ACC112 (cell line): Measurements from ENCODE around the gene RAD51B.
A peak's percentile ranks its signal among the peaks of the same experiment; 100 is the strongest.
"Not testable (repeated sequence)": the region's sequence is repeated elsewhere in the genome, so short reads cannot be mapped to it uniquely, and the experiment has no call there.

Experiments used
- H2AFZ ChIP-seq: fragments of 200-600 bp; sonication (generic); one replicate; pipeline ENCODE4 v1.6.0; 2017; ENCODE audit warnings: antibody characterized with exemption, low read length; ENCODE audit not compliant: unreplicated experiment
- H3K27ac ChIP-seq: fragments of 200-600 bp; sonication (generic); 2 replicates; pipeline ENCODE4 v1.5.1; 2014; ENCODE audit warnings: low read depth, mild to moderate bottlenecking, antibody characterized with exemption, low read length, moderate library complexity
- H3K27me3 ChIP-seq: fragments of 200-600 bp; sonication (generic); 2 replicates; pipeline ENCODE4 v1.6.1; 2014; ENCODE audit warnings: mild to moderate bottlenecking, antibody characterized with exemption, low read length, moderate library complexity, mixed read lengths; ENCODE audit not compliant: insufficient read depth
- H3K36me3 ChIP-seq: fragments of 200-600 bp; sonication (generic); 2 replicates; pipeline ENCODE4 v1.6.1; 2016; ENCODE audit warnings: mild to moderate bottlenecking, antibody characterized with exemption, low read length, moderate library complexity, mixed read lengths; ENCODE audit not compliant: insufficient read depth
- H3K4me1 ChIP-seq: fragments of 200-600 bp; sonication (generic); one replicate; pipeline ENCODE4 v1.6.1; 2016; ENCODE audit warnings: low read length, mixed read lengths; ENCODE audit not compliant: insufficient read depth, unreplicated experiment, control insufficient read depth
- H3K4me3 ChIP-seq: fragments of 200-600 bp; sonication (generic); 2 replicates; pipeline ENCODE4 v1.5.1; 2014; ENCODE audit warnings: mild to moderate bottlenecking, low read depth, low read length
- H3K79me2 ChIP-seq: fragments of 200-600 bp; sonication (generic); one replicate; pipeline ENCODE4 v1.6.0; 2016; ENCODE audit warnings: low read length; ENCODE audit not compliant: control insufficient read depth, unreplicated experiment, insufficient read depth

The RAD51B gene

DNA sequence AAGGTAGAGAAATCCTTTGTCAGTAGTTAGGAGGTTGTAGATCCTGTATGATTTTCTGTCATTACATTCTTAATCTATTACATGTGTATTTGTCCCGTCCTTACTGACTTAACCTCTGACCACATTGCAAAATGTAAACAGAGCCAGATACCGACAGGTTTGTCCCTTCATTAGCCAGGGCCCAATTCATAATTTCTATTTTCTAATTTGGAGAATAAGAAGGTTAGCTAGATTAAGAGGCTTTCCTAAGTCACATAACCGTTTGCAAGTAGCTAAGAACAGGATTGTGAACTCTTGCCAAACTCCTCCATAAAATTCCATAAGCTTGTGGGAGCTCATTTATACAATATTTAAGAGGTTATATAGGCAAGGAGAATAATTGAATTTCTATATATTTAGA, 352.6 kb downstream of the RAD51B start:
- no peak overlapping the region for H2AFZ ChIP-seq

DNA sequence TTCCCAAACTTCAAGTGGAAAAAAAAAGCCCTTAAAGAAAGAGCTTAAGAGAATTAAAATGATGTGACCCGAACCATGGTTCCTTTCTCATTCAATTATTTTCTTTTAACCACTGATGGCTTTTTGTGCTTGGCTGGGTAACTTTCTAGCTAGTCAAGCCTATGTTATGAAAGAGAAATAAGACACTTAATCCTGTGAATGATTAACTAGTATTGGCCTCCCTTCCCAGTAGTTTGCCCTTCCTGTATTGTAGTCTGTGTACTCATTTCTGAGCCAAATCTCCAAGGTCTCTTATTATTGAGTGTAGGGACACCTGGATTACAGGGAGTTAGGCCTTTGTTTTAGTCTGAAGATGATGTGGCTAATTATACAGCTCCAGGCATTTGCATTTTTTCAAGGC, 353.0 kb downstream of the RAD51B start:
- no peak overlapping the region for H3K27ac ChIP-seq
- H3K27me3 ChIP-seq = no peaks in the 10 kb centered on the region

More for the DNA sequence above, 352.6 kb downstream of the RAD51B start:
- Histone ChIP-seq H3K27me3 (no peaks in the 10 kb centered on the region), H3K4me1 (peaks cover 22% of the 10 kb centered on the region), H3K27ac (no peak overlapping the region), H3K36me3 (no peaks in the 10 kb centered on the region), H3K79me2 (no peaks in the 10 kb centered on the region), H3K4me3 (no peak overlapping the region)

DNA sequence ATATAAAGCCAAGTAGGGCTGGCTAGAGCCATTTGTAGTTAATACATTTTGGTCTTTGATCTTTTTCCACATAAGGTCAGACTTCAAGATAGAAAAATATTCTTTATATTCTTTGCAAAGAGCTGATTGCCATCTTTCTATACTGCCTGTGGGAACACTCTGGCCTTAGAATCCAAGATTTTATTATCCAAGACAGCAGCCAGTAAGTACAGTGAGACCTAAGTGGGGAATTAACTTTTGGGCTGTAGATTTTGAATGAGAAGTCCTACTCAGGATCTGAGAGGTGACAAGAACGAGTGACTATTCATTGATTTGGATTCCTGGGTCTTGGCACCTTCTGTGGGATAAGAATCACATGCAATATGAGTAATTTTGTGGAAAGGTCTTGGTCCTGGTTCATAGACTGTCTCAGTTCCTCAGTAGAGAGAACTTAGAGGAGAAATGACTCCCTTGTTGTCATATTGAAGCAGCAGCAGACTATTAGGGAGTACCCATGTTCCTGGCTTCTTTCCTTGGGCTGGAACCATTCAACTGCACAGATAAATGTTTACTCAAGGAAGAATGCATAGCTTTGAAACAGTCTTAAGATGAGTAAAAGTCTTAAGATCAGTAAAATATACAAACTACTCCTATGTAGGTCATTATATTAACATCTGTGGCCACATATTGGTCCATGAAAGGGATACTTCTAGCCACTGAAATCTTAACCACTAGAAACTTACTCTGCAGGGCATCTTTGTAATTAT, 353.8 kb downstream of the RAD51B start:
- H3K36me3 ChIP-seq = no peaks in the 10 kb centered on the region
- H3K27ac ChIP-seq = no peak overlapping the region
- H2AFZ ChIP-seq = no peak overlapping the region
- H3K4me3 ChIP-seq = no peak overlapping the region
- peaks cover 24% of the 10 kb centered on the region for H3K4me1 ChIP-seq
- no peaks in the 10 kb centered on the region for H3K27me3 ChIP-seq
- H3K79me2 ChIP-seq = no peaks in the 10 kb centered on the region

More for the DNA sequence above, 353.0 kb downstream of the RAD51B start:
- no peaks in the 10 kb centered on the region for H3K36me3 ChIP-seq
- no peak overlapping the region for H3K4me3 ChIP-seq
- H3K4me1 ChIP-seq = peaks cover 22% of the 10 kb centered on the region
- no peak overlapping the region for H2AFZ ChIP-seq
- H3K79me2 ChIP-seq = no peaks in the 10 kb centered on the region

DNA sequence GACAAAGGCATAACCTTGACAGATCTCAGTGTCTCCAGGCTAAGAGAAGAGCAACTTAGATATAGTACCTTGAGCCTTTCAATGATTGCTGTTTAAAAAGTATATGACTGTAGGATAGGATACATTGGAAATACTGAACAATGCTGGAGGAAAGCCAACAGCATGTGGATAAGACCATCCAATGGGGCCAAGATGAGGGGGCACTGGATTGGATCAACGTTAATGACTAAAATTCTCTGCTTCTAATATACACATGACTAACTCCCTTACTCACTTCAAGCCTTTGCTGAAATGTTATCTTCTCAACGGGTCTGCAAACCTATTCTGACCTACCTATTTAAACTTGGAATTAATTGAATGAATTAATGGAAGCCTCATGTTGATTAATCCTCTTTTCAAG, 354.9 kb downstream of the RAD51B start:
- Histone ChIP-seq H3K79me2 (no peaks in the 10 kb centered on the region), H3K36me3 (no peaks in the 10 kb centered on the region), H3K27ac (no peak overlapping the region), H3K4me1 (peaks cover 23% of the 10 kb centered on the region), H3K27me3 (no peaks in the 10 kb centered on the region), H3K4me3 (no peak overlapping the region), H2AFZ (no peak overlapping the region)

DNA sequence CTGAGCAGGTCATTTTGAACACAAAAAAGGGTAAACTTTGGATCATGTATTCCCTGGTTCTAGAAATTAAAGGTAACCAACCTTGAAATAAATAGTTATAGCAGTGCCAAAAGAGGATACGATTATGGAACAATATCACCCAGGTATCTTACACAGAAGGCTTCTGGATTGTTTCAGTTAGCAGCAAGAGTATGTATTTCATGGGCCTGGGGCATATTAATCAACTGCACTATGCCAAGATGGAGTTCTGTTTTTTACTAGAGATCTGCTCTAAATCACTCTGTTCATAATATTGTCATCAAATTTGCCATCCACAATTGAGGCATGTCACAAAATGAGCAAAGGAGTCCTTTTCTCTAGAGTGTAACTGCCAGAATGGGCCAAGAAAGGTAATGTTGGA, 357.1 kb downstream of the RAD51B start:
- H3K27ac ChIP-seq = no peak overlapping the region
- no peaks in the 10 kb centered on the region for H3K36me3 ChIP-seq
- peaks cover 33% of the 10 kb centered on the region for H3K4me1 ChIP-seq

DNA sequence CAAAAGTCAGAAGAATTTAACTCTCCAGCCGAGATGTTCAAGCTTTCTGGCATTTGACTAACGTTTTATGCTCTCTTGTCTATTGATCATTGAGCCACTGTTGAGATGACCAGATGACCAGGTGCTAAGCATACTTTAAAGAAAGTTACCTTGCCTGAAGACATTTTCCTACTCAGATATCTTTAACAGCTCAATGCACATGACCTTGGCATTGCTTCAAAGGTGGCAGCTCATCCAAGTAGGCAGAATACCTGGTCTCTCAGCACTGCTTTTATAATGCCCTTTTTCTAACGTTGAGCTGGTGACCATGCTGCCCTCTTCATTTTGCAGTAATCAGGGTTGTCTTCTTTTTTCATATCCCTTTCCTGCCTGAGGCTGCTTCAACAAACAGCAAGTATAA, 358.1 kb downstream of the RAD51B start:
- Histone ChIP-seq H3K79me2 (no peaks in the 10 kb centered on the region), H3K4me3 (no peak overlapping the region), H3K27me3 (no peaks in the 10 kb centered on the region), H3K36me3 (no peaks in the 10 kb centered on the region), H2AFZ (no peak overlapping the region), H3K4me1 (peaks cover 35% of the 10 kb centered on the region), H3K27ac (no peak overlapping the region)

More for the DNA sequence above, 357.1 kb downstream of the RAD51B start:
- Histone ChIP-seq H2AFZ (no peak overlapping the region), H3K4me3 (no peak overlapping the region), H3K79me2 (no peaks in the 10 kb centered on the region), H3K27me3 (no peaks in the 10 kb centered on the region)

DNA sequence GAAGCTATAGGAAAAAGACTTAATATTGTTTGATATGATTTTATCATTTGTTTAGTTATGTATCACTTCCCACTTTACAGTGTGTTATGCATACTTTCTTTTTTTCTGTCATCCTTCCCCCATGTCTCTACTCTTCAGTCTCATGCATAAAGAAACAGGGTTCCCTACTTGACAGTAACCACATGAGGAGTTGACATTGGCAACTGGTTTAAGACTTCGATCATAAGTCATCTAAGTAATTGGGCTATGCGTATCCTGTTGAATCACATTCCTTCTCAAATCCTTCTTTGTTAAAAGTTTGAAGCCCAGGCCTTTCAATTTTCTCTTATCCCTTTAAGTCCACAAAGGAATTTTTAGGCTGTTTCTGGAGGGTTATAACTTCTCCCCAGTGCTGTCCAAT, 358.7 kb downstream of the RAD51B start:
- H3K79me2 ChIP-seq = no peaks in the 10 kb centered on the region
- H3K4me3 ChIP-seq = no peak overlapping the region
- no peaks in the 10 kb centered on the region for H3K27me3 ChIP-seq
- H3K27ac ChIP-seq = no peak overlapping the region
- H3K4me1 ChIP-seq = peaks cover 34% of the 10 kb centered on the region
- no peak overlapping the region for H2AFZ ChIP-seq
- H3K36me3 ChIP-seq = no peaks in the 10 kb centered on the region

DNA sequence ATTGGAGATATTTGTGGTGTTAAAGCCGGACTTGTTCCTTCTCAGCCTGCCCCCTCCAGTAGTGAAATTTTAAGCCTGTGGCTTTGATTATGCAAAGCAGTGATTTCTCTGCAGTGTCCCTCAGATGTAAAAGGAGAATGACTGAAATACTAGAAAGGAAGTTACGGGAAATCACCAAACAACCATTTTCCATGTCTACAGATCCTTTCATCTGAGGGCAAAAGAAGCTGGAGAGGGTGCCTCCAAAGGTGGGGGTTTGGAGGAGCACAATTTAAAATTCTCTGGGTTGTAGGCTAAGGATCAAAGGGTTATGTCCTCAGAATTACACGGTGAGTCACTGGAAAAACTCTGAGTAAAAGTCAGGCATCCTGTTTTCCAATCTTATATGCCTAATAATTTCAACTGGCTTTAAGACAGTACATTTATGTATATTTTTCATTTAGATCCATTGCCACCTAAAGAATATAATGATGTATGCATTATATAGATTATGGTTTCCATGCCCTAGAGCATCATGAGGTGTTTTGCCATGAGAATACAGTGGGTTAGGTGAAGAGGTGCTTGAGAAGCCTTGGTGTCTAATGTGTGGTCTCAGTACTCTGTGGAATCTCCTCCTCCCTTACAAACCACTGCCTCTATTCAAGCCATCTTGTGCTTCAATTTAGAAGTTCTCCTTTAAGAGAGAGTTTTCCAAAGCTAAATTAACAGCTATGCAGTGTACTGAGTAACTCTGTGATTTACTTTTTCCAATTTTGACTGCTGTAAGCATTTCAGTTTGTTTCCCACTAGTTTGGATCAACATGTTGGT, 362.1 kb downstream of the RAD51B start:
- H3K4me3 ChIP-seq = peak overlapping the region; percentile 30
- H3K27me3 ChIP-seq = no peaks in the 10 kb centered on the region
- H3K4me1 ChIP-seq = peaks cover 28% of the 10 kb centered on the region
- H2AFZ ChIP-seq = peak overlapping the region; percentile 38
- H3K79me2 ChIP-seq = no peaks in the 10 kb centered on the region
- H3K36me3 ChIP-seq = no peaks in the 10 kb centered on the region
- H3K27ac ChIP-seq = peak overlapping the region; percentile 56

DNA sequence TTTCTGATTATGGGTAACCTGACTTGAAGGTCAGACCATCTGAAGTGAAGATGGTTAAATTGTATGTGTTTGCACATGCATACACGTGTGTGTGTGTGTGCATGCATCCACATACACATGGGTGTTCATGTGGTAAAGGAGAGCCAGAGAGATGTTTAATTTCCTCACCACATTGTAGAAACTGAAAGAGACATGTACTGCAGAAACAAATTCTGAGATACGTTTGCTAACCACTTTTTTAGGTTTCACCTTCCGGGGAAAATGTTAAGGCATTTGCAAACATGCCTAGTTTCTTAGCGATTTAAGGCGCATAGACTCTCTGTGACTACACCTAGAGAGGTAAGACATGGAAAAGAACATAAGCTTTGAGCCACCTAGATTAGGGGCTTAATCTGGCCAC, 362.9 kb downstream of the RAD51B start:
- Histone ChIP-seq H3K4me3 (no peak overlapping the region), H3K79me2 (no peaks in the 10 kb centered on the region), H3K36me3 (no peaks in the 10 kb centered on the region), H3K4me1 (peaks cover 28% of the 10 kb centered on the region), H3K27ac (no peak overlapping the region), H3K27me3 (no peaks in the 10 kb centered on the region), H2AFZ (no peak overlapping the region)

DNA sequence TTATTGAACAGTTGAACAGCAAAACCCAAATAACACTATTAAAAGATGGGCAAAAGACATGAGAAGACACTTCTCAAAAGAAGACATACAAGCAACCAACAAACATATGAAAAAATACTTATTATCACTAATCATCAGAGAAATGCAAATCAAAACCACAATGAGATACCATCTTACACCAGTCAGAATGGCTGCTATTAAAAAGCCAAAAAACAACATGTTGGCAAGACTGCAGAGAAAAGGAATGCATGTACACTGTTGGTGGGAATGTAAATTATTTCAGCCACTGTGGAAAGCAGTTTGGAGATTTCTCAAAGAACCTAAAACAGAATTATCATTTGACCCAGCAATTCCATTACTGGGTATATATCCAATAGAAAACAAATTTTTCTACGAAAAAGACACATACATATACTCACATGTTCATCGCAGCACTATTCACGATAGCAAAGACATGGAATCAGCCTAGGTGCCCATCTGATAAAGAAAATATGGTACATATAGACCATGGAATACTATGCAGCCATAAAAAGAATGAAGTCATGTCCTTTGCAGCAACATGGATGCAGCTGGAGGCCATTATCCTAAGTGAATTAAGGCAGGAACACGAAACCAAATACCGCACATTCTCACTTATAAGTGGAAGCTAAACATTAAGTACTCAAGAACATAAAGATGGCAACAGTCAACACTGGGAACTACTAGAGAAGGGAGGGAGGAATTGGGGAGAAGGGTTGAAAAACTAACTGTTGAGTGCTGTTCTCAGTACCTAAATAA, 367.1 kb downstream of the RAD51B start:
- H3K27ac ChIP-seq, H3K79me2 ChIP-seq, H3K4me3 ChIP-seq, H2AFZ ChIP-seq, H3K36me3 ChIP-seq, H3K27me3 ChIP-seq: not testable (repeated sequence)
- peaks cover 17% of the 10 kb centered on the region for H3K4me1 ChIP-seq
